KG1 (cell line): ENCODE data around the gene NCK2.

Source experiments
- DNase-seq: peaks from one replicate; lab custom pipeline; 2025; lab: John Stamatoyannopoulos, UW

Gene NCK2

GRCh38 chr2:105744909-105745853, at the start of gene NCK2:
NCK2 (plus strand) TSS chr2:105744912; CDS start chr2:105855064, 110,152 bp downstream.
- no peak for DNase-seq

DNA sequence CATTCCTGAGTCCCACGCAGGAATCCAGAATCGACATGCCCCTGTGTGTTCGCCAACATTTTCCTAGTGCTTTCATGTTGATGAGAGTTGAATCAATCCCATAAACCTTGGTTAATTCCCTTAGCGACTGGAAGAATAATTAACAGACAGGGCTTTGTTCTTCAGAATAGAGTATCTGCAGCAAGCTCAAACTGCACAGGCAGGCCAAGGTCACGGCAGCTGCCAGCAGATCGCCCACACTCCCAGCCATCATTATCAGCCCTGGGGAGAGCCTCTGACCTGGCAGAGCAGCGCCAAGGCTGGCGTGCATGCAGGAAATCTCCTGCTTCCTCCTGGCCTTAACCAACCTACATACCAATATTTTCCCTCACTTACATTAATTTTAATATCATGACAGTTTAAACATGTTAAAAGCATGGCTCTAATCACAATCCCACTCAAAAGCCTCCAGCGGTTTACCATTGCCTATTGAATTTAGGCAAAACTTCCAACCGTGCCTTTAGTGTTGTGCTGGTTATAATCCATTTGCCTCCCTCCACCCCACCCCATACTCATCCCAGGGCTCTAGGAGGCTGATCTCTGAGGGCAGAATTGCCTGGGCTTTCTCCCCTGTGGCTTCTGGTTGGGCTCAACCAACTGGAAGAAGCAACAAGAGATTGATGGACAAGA, 46.8 kb upstream of the NCK2 start:
- no peak for DNase-seq

DNA sequence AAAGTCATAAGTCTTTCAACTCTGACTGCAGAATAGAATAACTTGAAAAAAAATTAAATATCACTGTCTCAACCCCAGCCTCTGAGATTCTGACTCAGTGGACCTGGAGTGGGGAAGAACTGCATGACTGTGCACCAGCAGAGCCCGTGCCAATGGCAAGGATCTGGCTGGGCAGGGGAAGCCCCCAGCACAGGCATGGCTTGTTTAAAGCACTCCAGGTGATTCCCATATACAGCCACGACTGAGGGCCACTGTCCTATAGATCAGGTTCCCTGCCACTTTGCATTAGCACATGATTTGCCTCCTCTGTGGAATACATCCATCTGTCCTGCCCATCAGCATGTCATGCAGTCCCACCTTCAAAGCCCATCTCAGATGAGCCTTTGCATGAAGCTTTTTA, 45.9 kb upstream of the NCK2 start:
- no peak for DNase-seq

- DNase-seq: no peak
These were observed 43.7 kb upstream of the NCK2 start for GRCh38 chr2:105701042-105701441.

DNA sequence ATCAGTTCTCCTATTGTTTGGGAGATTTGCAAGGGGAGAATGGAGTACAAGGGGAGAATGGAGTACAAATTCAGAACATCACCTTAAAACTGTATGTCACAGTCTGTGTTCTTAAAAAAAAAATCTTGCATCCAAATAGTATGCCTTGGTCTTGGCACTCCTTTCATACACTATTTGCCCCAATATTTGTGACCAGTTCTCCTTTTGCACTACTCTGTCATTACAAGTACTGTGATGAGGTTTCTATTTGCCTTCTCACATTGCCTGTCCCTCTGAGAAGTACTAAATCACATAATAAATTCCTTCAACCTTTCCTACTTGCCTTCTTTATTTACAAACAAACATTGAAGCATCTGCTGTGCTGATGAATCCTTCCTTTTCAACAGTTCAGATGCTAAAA, 36.0 kb upstream of the NCK2 start:
- DNase-seq: no peak

DNA sequence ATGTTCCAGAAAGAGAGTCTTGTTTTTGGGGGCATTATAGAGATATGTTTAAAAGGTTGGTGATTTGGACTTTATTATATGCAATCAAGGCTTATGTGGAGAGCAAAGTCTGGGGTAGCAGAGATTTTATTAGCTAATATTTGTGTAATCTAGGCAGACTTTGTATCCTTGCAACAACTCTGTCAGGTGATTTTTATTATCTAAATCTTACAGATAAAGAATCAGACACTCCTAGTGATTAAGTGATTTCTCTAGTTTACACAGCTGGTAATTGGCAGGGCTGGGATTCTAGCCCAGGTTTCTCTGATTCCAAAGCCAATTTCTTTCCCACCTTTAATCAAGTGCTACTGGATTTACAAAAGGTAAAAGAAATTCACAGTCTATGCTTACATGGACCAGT, 33.3 kb upstream of the NCK2 start:
- no peak for DNase-seq

GRCh38 chr2:105712166-105712915, 32.4 kb upstream of the NCK2 start:
- DNase-seq: no peak

GRCh38 chr2:105712981-105713596, 31.6 kb upstream of the NCK2 start:
- DNase-seq: no peak

DNA sequence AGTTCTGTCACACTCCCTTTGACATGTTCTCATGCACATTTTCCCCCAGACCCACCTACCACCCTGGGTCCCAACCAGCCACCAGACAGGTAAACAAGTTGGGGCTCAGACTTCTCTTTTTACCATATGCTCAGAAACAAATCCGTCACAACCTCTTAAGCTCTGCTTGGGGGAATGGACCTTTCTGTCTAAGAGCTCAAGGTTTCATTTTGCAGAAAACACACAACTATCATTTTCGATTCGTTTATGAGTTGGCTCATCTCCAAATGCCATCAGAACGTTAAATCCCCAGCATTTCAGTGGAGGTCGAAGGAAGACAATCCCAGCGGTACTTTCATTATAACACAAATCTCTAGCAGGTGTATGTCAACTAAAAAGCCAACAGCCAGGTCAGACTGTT, 30.6 kb upstream of the NCK2 start:
- no peak for DNase-seq

GRCh38 chr2:105718846-105719481, 25.7 kb upstream of the NCK2 start:
- no peak for DNase-seq

GRCh38 chr2:105721991-105722511, 22.7 kb upstream of the NCK2 start:
- no peak for DNase-seq

DNA sequence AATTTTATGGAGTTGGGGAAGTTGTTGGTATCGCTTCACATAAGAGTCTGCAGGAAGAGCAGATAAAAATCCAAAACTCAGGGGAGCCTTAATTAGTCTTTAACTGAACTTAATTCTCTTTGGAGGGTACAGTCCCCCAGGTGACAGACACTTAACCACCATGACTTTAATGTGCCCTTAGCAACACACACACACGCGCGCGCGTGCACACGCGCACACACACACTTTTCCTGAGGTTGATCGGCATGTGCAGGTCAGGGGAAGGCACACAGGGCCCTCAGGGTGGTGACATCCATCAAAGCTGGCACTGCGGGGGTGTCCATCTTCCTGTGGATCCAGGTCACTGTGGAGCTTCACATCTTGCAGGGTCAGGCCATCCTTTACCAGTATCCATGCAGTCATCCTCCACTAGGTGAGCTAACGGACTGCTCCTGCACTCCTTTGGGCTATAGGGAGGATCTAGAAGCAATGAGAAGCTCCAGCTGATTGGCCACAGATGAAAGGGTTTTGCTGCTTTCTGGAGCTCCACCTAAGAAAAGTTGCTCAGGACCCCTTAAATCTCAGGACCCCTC, 21.9 kb upstream of the NCK2 start:
- DNase-seq: no peak

DNA sequence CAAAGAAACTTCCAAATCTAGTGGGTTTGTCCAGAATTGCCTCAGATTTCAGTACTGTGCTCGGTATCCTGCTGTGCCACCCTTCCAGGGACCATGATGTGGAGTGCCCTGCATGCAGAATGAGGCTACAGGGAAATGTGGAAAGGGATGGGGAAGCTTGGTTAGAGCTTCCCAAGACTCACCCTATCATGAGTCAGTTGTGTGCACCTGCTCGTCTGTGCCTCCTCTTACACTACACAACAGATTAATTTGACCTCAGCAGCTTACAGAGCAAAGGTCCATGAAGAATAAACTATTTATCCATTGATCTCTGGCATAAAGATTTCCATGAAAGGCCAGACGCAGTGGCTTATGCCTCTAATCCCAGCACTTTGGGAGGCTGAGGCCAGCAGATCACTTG, 21.3 kb upstream of the NCK2 start:
- no peak for DNase-seq

DNA sequence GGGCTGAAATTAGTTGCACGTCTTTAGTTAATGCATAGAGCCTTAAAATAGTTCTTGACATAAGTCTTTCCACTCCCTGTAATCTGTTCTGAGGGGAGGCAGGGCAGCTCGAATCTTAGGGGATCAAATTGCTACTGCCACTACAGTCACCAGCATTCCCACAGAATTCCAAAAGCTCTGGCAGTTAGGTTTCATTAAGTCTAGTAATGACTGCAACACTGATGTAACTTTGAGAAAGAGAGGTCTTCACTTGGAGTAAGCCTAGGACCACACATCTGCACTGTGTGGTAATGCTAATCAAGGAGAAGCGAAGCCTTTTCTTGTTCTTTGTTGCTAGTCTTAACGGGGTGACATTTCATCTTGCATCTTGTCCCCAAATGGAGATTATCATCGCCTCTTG, 19.3 kb upstream of the NCK2 start:
- DNase-seq: no peak

DNA sequence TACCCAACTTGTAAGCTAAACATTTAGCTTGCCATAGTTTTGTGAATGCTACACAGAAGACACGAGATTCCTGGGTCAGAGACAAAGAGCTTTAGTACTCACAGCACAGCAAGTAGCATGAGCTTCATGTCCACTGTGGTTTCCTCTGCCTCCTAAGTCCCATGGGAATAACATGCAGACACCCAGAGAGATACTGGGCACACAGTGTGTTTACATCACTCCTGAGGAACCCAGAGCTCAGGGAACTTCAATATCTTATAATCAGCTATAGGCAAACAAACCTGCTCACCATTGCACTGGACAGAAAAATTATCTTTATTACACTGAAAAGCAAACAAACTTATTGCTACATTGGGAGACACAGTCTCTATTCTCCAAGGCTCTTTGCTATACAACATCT, 14.5 kb upstream of the NCK2 start:
- no peak for DNase-seq

DNA sequence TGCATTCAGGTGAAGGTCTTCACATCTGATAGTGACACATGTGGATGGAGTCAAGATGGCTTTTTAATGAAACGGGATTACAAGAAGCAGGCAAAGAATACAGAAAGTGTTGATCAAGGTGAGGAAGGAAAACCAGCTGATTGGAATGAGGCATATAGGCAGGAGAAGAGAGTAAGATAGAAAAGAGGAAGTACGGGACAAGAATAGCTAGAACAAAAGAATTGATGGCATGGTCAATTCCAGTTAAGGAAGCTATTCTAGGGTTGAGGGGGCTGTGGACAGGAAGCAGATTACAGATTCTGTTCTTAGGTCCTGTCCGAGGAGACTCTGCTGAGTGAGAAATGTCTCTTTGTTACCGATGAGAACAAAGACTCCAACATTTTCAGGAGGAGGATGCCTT, 13.2 kb upstream of the NCK2 start:
- no peak for DNase-seq

- no peak for DNase-seq
These were observed 12.6 kb upstream of the NCK2 start for GRCh38 chr2:105732101-105732500.

- no peak for DNase-seq
These were observed 11.6 kb upstream of the NCK2 start for GRCh38 chr2:105732955-105733607.

GRCh38 chr2:105733875-105734274, 10.8 kb upstream of the NCK2 start:
- no peak for DNase-seq

DNA sequence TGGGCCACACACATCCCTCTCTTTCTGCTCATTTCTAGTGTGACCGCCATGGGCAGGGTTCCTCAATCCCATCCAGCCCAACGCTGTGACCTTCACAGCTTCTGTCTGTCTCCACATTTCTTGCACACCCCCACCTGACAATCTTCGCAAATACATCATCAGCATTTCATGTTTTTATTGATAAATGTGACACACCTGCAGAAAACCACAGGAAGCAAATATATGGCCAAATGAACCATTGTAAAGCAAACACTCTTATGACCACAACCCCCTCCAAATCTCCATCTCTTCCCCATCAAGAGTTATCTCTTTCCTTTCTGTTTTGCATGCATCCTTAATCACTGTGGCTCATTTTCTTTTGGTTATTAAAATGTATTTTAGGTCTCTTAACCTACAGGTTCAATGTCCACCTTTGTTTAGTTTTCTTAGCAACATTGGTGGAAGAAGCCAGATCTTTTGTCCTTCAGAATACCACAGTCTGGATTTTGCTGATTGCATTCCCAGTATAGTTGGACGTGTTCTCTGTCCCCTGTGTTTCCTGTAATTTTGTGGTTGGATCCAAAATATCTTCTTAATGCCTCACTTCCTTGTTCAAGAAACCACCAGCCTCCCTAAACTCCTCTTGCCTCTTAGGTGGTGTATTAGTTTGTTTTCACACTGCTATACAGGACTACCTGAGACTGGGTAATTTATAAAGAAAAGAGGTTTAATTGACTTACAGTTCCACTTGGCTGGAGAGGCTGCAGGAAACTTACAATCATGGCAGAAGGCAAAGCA, 9.8 kb upstream of the NCK2 start:
- no peak for DNase-seq
